GM18498 (cell line): ENCODE data around the gene DDX20.

Experiments
- ATAC-seq: cut with Tn5 transposase; IDR thresholded peaks from one replicate; pipeline ENCODE4 v1.9.1; 2021; ENCODE audit warnings: mild to moderate bottlenecking, moderate library complexity; ENCODE audit not compliant: unreplicated experiment

Gene DDX20, protein sequence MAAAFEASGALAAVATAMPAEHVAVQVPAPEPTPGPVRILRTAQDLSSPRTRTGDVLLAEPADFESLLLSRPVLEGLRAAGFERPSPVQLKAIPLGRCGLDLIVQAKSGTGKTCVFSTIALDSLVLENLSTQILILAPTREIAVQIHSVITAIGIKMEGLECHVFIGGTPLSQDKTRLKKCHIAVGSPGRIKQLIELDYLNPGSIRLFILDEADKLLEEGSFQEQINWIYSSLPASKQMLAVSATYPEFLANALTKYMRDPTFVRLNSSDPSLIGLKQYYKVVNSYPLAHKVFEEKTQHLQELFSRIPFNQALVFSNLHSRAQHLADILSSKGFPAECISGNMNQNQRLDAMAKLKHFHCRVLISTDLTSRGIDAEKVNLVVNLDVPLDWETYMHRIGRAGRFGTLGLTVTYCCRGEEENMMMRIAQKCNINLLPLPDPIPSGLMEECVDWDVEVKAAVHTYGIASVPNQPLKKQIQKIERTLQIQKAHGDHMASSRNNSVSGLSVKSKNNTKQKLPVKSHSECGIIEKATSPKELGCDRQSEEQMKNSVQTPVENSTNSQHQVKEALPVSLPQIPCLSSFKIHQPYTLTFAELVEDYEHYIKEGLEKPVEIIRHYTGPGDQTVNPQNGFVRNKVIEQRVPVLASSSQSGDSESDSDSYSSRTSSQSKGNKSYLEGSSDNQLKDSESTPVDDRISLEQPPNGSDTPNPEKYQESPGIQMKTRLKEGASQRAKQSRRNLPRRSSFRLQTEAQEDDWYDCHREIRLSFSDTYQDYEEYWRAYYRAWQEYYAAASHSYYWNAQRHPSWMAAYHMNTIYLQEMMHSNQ

GRCh38 chr1:111755331-111756123 lies at the start of gene DDX20:
Gene DDX20 (plus strand): TSS chr1:111755901. CDS start chr1:111755925, 24 bp downstream.
- ATAC-seq, result peak; percentile 92

- no peak for ATAC-seq
Measured at GRCh38 chr1:111706921-111707320, 48.8 kb upstream of the DDX20 start.

DNA sequence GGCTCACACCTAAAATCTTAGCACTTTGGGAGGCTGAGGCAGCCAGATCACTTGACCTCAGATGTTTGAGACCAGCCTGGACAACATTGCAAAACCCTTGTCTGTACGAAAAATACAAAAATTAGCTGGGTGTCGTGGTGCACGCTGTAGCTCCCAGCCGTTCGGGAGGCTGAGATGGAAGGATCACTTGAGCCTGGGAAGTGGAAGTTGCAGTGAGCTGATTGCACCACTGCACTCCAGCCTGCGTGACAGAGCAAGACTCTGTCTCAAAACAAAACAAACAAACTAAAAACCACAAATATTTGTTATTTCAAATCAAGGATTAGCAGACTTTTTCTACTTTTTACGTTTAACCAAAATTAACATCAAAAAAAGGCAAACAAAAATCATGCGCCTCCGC lies 47.8 kb upstream of the DDX20 start:
- ATAC-seq, result no peak

GRCh38 chr1:111709986-111710385 lies 45.7 kb upstream of the DDX20 start:
- no peak for ATAC-seq

GRCh38 chr1:111716333-111716732 lies 39.4 kb upstream of the DDX20 start:
- ATAC-seq, result no peak

DNA sequence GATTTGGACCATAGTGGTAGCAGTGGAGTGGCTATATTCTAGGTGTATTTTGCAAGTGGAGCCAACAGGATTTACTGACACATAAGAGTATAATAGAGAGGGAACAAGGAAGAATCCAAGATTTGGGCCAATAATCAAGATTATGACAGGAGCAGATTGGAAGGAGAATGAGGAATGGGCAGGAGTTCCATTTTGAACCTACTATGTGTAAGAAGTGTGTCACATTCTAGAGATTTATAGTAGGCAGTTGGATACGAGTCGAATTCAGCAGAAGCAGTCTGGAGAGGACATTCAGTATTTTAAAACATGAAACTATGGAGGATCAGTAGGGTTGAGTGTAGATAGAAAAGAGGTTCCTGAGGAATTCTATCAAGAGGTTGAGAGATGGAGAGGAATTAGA lies 38.3 kb upstream of the DDX20 start:
- no peak for ATAC-seq

DNA sequence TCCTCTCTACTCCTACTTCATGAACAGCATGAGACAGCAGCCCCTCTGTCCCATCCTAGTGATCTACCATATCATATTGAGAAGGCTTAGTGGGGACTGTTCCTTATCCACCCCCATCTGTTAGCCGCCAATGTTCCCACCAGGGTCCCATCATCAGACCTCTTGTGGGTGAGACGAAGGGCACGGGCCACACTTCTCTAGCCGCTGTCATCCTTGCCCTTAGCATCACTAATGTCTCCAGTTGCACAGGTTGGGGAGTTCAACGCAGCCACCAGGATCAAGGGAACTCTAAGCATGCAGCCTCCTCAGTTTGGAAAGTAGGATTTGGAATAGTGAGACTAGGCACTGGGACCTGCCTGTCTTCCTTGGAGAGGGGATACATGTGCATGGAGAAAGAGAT lies 36.6 kb upstream of the DDX20 start:
- no peak for ATAC-seq

DNA sequence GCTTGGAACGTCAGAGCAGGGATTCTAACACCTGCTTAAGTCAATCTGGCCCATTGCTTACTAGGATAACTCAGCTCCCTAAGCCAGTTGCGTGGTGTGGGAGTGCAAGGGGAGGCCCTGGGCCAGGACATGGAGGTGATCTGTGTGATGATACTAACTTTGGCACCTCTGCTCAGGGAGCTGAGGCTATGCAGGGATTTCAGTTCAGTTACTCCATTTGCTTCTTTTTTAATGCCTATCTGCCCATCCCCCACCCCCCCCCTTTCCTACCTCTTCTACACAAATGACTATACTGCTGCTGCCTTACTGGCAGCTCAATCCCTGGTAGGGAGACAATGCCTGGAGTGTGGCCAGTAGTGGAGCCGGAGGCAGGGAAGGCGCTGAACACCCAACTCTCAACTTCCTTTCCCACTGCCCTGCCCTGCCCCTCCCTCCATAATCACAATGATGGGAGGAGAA lies 36.0 kb upstream of the DDX20 start:
- ATAC-seq, result no peak

DNA sequence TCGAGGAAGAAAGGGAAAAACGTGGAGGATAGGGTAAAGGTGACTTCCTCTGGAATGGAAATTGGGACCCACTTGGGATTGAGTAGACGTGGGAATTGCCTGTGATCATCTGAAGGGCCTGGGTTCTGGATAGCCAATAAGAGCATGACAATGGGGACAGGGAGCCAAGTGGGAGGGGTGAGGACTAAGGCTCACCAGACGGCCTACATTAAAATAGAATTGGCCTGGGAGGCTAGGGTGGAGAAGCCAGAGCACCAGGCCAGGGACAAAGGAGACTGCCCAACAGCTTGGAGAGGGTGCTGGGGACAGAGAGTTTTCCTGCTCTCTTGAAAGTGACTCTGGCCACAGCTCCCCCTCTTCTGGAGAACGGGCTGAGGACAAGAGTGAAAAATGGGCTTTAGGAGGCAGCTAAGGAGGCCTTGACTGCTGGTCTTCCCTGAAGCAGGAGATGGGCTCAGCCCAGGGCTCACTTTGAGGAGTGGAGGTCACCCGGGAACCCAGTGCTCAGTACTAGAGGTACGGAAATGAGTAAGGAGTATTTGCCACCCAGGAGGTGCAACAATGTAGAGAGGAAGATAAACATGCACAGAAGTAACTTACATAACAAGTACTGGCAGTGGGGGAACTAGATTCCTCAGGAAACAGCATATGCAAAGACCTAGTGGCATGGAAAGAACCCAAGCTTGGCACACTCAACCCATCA lies 35.3 kb upstream of the DDX20 start:
- ATAC-seq, result no peak

- ATAC-seq, result no peak
Measured at GRCh38 chr1:111720977-111721786, 34.5 kb upstream of the DDX20 start.

DNA sequence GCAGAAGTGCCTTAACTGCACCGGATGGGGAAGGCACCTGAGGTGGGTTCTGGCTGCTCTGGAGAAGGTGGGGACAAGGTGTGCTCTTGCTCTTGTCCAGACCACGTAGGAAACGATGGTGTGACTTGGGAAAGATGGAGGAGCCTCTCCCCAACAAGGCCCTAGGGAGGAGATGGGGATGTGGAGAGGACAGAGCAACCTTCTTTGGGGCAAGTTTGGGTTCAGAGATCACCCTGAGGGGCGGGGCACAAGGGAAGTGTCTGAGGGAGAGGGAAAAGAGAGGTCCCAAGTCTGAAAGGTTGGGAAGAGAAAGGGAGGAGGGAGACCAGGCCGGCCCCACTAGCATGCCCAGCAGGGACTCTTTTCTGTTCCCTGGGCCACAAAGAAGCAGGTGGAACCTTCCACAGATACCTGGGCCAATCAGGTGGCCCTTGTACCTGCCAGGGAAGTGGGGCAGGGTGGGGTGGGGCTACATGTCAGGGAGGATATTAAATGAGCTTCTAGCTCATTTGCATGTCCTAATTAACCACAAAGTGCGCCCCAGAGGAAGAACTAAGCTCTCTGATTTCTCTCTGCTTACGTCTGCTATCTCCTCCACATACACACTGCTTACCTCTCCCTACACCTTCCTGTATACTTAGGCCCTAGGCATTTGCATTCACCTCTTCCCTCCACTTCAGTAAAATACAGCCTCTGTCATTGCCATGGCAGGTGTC lies 32.5 kb upstream of the DDX20 start:
- no peak for ATAC-seq

DNA sequence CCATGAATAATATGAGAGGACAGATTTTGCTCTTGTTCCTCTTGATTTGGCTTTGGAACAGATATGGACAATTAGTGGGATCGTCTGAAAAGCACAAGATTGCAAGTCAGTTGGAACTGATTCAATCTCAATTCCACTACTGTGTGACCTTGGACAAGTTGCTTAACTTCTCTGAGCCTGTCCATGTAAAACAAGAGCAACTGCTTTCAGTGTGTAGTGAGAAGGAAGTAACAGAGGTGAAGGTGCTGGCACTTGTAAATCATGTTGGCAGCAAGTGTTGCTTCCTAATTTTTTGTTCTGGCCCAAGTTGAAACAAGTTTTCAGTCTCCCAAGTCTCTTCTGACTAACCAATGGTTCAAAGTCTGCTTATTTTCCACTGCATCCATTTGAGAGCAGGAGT lies 31.8 kb upstream of the DDX20 start:
- ATAC-seq, result no peak

GRCh38 chr1:111725192-111725591 lies 30.5 kb upstream of the DDX20 start:
- ATAC-seq, result no peak

DNA sequence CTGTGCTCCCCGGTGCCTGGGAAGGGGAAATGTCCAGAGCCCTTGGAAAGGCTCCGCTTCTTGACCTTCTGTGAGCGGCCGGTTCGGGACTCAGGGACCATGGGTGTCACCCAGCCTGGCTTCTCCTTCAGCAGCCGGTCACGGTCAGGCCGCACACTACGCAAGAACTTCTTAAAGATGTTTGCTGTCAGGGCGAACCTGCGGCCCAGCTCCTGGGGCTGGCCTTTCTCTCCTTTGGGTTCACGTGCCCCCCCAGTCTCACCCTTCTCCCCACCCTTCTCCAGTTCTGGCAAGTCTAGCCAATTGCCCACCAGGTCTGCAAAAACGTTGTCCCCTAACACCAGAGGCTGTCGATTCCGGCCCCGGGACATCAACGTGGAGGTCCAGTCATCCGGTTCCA lies 28.6 kb upstream of the DDX20 start:
- ATAC-seq, result no peak

GRCh38 chr1:111729271-111729921 lies 26.3 kb upstream of the DDX20 start:
- ATAC-seq, result no peak

GRCh38 chr1:111729946-111730681 lies 25.6 kb upstream of the DDX20 start:
- ATAC-seq, result no peak

GRCh38 chr1:111730706-111731105 lies 25.0 kb upstream of the DDX20 start:
- ATAC-seq, result no peak

- ATAC-seq, result no peak
Measured at GRCh38 chr1:111731956-111732355, 23.7 kb upstream of the DDX20 start.
